Endothelial cell of umbilical vein (primary cell): ENCODE measurements around the gene POLA1.

Source experiments
- EZH2 ChIP-seq: IDR thresholded peaks from 2 replicates; pipeline ENCODE4 v1.6.1; 2012; ENCODE audit warnings: borderline replicate concordance, low read depth, mild to moderate bottlenecking, moderate library complexity, low read length, inconsistent platforms; ENCODE audit not compliant: severe bottlenecking
- JUN ChIP-seq: IDR thresholded peaks from 2 replicates; pipeline ENCODE4 v1.6.1; 2011; ENCODE audit warnings: borderline replicate concordance, low read depth; ENCODE audit not compliant: insufficient read length, insufficient read depth
- TF ChIP-seq, protein P1 (sequence below), 2 donors: IDR thresholded peaks; 1 replicate in 1 of 2; 2 replicates in 1 of 2; pipeline ENCODE4 v1.5.1; 2011; ENCODE audit warnings: low read length in 2 of 2, mild to moderate bottlenecking in 2 of 2, moderate library complexity in 2 of 2, control low read depth in 1 of 2, inconsistent platforms in 1 of 2, low read depth in 1 of 2; ENCODE audit not compliant: insufficient read depth in 1 of 2; ENCODE audit errors: extremely low read depth in 1 of 2

DNA sequence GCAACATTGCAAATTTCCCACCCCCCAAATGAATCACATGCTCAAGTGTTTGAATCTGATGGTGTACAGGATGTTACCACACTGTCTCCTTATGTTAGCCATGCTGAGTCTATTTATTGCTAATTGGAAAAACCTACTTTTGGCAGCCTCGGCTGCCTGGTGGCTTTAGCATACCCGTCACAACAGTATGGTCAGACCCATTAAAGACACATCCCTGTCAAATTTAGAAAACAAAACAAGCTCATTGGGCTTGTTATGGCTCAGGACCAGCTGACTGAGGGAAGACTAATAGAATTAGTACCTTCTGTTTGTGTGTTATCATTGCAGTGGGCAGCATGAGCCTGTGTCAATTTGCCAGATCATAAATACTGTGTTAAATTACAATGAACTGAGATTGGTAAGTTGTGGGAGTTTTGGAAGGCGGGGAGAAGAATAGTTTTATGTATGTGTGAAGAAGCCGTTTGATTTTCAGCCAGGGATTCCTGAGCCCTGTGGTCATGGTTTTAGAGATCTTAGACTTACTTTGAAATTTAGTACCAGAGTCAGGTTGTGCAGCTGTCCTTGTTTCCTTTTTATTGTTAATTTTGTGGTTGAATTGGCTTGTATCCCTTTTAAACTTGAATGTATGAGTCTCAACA lies 66.8 kb downstream of the POLA1 start:
- TF ChIP-seq, protein P1, sequence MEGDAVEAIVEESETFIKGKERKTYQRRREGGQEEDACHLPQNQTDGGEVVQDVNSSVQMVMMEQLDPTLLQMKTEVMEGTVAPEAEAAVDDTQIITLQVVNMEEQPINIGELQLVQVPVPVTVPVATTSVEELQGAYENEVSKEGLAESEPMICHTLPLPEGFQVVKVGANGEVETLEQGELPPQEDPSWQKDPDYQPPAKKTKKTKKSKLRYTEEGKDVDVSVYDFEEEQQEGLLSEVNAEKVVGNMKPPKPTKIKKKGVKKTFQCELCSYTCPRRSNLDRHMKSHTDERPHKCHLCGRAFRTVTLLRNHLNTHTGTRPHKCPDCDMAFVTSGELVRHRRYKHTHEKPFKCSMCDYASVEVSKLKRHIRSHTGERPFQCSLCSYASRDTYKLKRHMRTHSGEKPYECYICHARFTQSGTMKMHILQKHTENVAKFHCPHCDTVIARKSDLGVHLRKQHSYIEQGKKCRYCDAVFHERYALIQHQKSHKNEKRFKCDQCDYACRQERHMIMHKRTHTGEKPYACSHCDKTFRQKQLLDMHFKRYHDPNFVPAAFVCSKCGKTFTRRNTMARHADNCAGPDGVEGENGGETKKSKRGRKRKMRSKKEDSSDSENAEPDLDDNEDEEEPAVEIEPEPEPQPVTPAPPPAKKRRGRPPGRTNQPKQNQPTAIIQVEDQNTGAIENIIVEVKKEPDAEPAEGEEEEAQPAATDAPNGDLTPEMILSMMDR (IDR thresholded peaks at IDR 0.05; ENCODE audit: extremely low read depth in 1 of 2, insufficient read depth in 1 of 2, low read depth in 1 of 2, low read length in 2 of 2), result no peak
- TF ChIP-seq JUN (no peak), EZH2 (no peak)
